Natural killer cell (primary cell): ENCODE data around the gene MIEF2. TPM values are rescaled to one million over a fixed set of nuclear protein-coding genes. Genes with fewer than 3 reads are reported as not detected.
"Not testable (repeated sequence)": the region's sequence is repeated elsewhere in the genome, so short reads cannot be mapped to it uniquely, and the experiment has no call there.

Experiments used
- ATAC-seq, 3 donors: fragments of 150-1000 bp in 2 of 3; fragments of 200-7000 bp in 1 of 3; cut with Tn5 transposase; 1 replicate in 1 of 3; 2 replicates in 2 of 3; pipeline ENCODE4 v1.10.0; 2021; ENCODE audit warnings: mild to moderate bottlenecking in 2 of 3, moderate library complexity in 2 of 3
- DNase-seq, 2 donors: peaks; one replicate each; pipeline versions ENCODE4 v3.0.0 to v3.0.0-alpha.2; 2013 to 2021; ENCODE audit warnings: mixed read lengths in 1 of 2
- H3K27ac ChIP-seq: one replicate; pipeline ENCODE4 v1.5.1; 2013; ENCODE audit warnings: mild to moderate bottlenecking, low read length
- H3K27me3 ChIP-seq: one replicate; pipeline ENCODE4 v1.6.1; 2013; ENCODE audit warnings: low read length; ENCODE audit not compliant: control insufficient read depth, insufficient read depth
- H3K36me3 ChIP-seq: one replicate; pipeline ENCODE4 v1.6.1; 2013; ENCODE audit warnings: low read length; ENCODE audit not compliant: control insufficient read depth, insufficient read depth
- H3K4me1 ChIP-seq: one replicate; pipeline ENCODE4 v1.6.1; 2013; ENCODE audit warnings: low read length; ENCODE audit not compliant: control insufficient read depth, insufficient read depth
- H3K4me3 ChIP-seq: one replicate; pipeline ENCODE4 v1.5.1; 2013; ENCODE audit warnings: low read length
- H3K9me3 ChIP-seq: one replicate; pipeline ENCODE4 v1.6.1; 2013; ENCODE audit warnings: low read length; ENCODE audit not compliant: control insufficient read depth, insufficient read depth
- H3K27ac Mint-ChIP-seq, 2 donors: one replicate each; pipeline ENCODE4 v1.8.0; 2022; ENCODE audit warnings: mild to moderate bottlenecking in 2 of 2, mixed read lengths in 2 of 2, moderate library complexity in 1 of 2
- H3K27me3 Mint-ChIP-seq, 2 donors: one replicate each; pipeline ENCODE4 v1.8.0; 2022; ENCODE audit warnings: low read depth in 2 of 2, mixed read lengths in 2 of 2
- H3K36me3 Mint-ChIP-seq: one replicate; pipeline ENCODE4 v1.8.0; 2022; ENCODE audit warnings: mixed read lengths
- H3K4me1 Mint-ChIP-seq, 2 donors: one replicate each; pipeline ENCODE4 v1.8.0; 2022; ENCODE audit warnings: mixed read lengths in 2 of 2
- H3K4me3 Mint-ChIP-seq: one replicate; pipeline ENCODE4 v1.8.0; 2022; ENCODE audit warnings: mild to moderate bottlenecking, moderate library complexity, mixed read lengths
- H3K9me3 Mint-ChIP-seq, 2 donors: one replicate each; pipeline ENCODE4 v1.8.0; 2022; ENCODE audit warnings: mixed read lengths in 2 of 2
- WGBS: methylation state at CpG from one replicate; pipeline ENCODE4 v1.1.7; 2013; ENCODE audit warnings: missing lambda C conversion rate; ENCODE audit not compliant: insufficient coverage; 5-methylcytosine and 5-hydroxymethylcytosine counted together
- intact Hi-C: fragments of 100-400 bp; cut with micrococcal nuclease; formaldehyde crosslinking; loops from one replicate; pipeline ENCODE4 v1.14.2; 2022
- total RNA-seq, 4 donors: library from RNA; stranded (reverse); fragments of 120-200 nt in 1 of 4; gene quantifications; one replicate each; pipeline versions ENCODE4 v1.2.3 to v1.2.4, GENCODE V29; 2013 to 2022
- TF ChIP-seq, protein P1 (sequence below): fragments of 200-600 bp; IDR thresholded peaks from one replicate; pipeline ENCODE4 v1.8.0; 2022; ENCODE audit warnings: antibody characterized with exemption

The MIEF2 gene, protein sequence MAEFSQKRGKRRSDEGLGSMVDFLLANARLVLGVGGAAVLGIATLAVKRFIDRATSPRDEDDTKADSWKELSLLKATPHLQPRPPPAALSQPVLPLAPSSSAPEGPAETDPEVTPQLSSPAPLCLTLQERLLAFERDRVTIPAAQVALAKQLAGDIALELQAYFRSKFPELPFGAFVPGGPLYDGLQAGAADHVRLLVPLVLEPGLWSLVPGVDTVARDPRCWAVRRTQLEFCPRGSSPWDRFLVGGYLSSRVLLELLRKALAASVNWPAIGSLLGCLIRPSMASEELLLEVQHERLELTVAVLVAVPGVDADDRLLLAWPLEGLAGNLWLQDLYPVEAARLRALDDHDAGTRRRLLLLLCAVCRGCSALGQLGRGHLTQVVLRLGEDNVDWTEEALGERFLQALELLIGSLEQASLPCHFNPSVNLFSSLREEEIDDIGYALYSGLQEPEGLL
- total RNA-seq, result 10 to 100 TPM; 10.6 to 12.8 (median 11.3) TPM
- 11.9 TPM for total RNA-seq (2013)

DNA sequence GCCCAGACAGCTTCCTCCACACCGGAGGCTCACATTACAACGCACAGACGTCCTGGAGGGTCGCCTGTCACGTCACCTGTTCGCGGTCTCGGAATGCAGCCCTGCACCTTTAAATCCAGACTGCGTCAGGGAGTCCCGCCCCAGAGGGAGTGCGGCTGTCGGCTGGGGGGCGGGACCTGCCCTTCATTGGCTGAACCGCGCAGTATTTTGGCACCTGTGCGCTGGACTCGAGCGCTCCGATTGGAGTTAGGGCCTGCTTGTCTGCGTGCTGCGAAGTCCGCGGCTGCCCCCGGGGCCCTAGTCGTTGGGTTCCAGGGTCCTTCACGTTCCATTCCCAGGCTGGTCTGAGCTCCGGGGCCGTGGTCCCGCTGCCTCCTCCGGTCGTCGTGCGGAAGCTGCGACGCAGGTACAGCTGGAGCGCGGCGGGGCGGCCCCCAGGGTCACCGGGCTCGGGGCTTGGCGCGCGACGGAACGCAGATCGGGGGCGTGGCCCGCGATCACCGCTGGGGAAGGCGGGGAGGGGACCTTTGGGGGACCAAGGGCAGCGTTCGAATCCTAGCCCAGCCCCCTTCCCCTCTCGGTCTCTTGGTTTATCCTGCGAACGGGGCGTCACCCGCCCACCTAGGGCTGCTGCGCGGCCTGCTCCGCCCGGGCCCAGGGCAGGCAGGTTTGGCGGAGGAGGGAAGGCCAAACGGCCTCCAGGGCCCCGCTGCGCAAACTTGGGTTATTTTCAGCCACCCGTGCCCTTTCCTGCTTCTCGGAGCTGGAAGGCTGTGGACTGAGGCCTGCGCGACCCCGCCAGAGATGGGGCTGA is at the start of gene MIEF2:
MIEF2 (plus strand) TSS at position 331 of the 814 bp plus-strand sequence. CDS start 2,059 bp downstream, outside the sequence.
- peaks cover 51% of the 10 kb centered on the region for H3K4me1 ChIP-seq
- ATAC-seq (peak; percentile 87 to 92 (median 90)), DNase-seq (peak; percentile 88 to 95)
- H3K27ac ChIP-seq, result peak within 1 kb of the TSS; percentile 88
- WGBS, result under 1% methylated on average over 72 of the region's 72 CpGs
- Mint-ChIP-seq H3K4me1 (peaks cover 17 to 36% of the 10 kb centered on the region in 2 donors), H3K4me3 (peak within 1 kb of the TSS; percentile 83), H3K36me3 (no peaks in the 10 kb centered on the region), H3K9me3 (no peaks in the 10 kb centered on the region), H3K27ac (peak within 1 kb of the TSS; percentile 70 to 81), H3K27me3 (no peaks in the 10 kb centered on the region)
- intact Hi-C loops, result loop anchor here (2.0 kb wide), 1 partner anchor 54 kb away; the partner anchor contains the start of genes SMCR8 and TOP3A
- H3K4me3 ChIP-seq, result peak within 1 kb of the TSS; percentile 76
- peaks cover 20% of the 10 kb centered on the region for H3K36me3 ChIP-seq
- H3K9me3 ChIP-seq, result no peaks in the 10 kb centered on the region
- TF ChIP-seq, protein P1, sequence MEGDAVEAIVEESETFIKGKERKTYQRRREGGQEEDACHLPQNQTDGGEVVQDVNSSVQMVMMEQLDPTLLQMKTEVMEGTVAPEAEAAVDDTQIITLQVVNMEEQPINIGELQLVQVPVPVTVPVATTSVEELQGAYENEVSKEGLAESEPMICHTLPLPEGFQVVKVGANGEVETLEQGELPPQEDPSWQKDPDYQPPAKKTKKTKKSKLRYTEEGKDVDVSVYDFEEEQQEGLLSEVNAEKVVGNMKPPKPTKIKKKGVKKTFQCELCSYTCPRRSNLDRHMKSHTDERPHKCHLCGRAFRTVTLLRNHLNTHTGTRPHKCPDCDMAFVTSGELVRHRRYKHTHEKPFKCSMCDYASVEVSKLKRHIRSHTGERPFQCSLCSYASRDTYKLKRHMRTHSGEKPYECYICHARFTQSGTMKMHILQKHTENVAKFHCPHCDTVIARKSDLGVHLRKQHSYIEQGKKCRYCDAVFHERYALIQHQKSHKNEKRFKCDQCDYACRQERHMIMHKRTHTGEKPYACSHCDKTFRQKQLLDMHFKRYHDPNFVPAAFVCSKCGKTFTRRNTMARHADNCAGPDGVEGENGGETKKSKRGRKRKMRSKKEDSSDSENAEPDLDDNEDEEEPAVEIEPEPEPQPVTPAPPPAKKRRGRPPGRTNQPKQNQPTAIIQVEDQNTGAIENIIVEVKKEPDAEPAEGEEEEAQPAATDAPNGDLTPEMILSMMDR, result no peak
- H3K27me3 ChIP-seq, result no peaks in the 10 kb centered on the region

- TF ChIP-seq, protein P1, result no peak
- no peaks in the 10 kb centered on the region for H3K4me1 ChIP-seq
- WGBS, result 87% methylated on average over 7 of the region's 7 CpGs
- H3K36me3 ChIP-seq, result peaks cover 17% of the 10 kb centered on the region
- H3K27me3 Mint-ChIP-seq, result no peaks in the 10 kb centered on the region
- H3K27me3 ChIP-seq, result no peaks in the 10 kb centered on the region
- peaks cover 0 to 5% of the 10 kb centered on the region in 2 donors for H3K4me1 Mint-ChIP-seq
- no peaks in the 10 kb centered on the region for H3K36me3 Mint-ChIP-seq
- H3K9me3 Mint-ChIP-seq, result no peaks in the 10 kb centered on the region
- ATAC-seq (no peak), DNase-seq (no peak)
- H3K4me3 Mint-ChIP-seq, result no peak overlapping the region
- no peaks in the 10 kb centered on the region for H3K9me3 ChIP-seq
- intact Hi-C loops, result no loop called here
- no peak overlapping the region for H3K4me3 ChIP-seq
- peak overlapping the region in 1 of 2 donors; percentile 31 for H3K27ac Mint-ChIP-seq
- no peak overlapping the region for H3K27ac ChIP-seq
These were observed 46.7 kb upstream of the MIEF2 start for GRCh38 chr17:18213666-18214270.

DNA sequence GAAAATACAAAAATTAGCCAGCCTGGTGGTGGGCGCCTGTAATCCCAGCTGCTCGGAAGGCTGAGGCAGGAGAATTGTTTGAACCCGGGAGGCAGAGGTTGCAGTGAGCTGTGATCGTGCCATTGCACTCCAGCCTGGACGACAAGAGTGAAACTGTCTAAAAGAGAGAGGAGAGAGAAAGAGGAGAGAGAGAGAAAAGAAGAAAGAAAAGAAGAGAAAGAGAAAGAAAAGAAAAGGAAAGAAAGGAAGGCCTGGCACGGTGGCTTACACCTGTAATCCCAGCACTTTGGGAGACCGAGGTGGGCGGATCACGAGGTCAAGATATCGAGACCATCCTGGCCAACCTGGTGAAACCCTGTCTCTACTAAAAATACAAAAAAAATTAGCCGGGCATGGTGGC is 43.6 kb upstream of the MIEF2 start:
- not testable (repeated sequence) for DNase-seq, H3K27ac ChIP-seq, H3K4me3 ChIP-seq, H3K36me3 Mint-ChIP-seq, H3K27ac Mint-ChIP-seq, ATAC-seq, H3K9me3 ChIP-seq, H3K27me3 ChIP-seq, H3K4me1 Mint-ChIP-seq, H3K4me1 ChIP-seq, H3K4me3 Mint-ChIP-seq, H3K36me3 ChIP-seq, H3K27me3 Mint-ChIP-seq, H3K9me3 Mint-ChIP-seq
- 91% methylated on average over 10 of the region's 11 CpGs for WGBS
- intact Hi-C loops, result loop anchor here (1.0 kb wide), 1 partner anchor 76 kb away; no protein-coding TSS in a partner anchor
